Right kidney (tissue), 1 donor: ENCODE measurements around the gene NQO2.
A peak's percentile ranks its signal among the peaks of the same experiment; 100 is the strongest.
"Not testable (repeated sequence)": the region's sequence is repeated elsewhere in the genome, so short reads cannot be mapped to it uniquely, and the experiment has no call there.

ENCODE experiments used
- DNase-seq: peaks from one replicate; pipeline ENCODE4 v3.0.0-alpha.2; 2016

The NQO2 gene

DNA sequence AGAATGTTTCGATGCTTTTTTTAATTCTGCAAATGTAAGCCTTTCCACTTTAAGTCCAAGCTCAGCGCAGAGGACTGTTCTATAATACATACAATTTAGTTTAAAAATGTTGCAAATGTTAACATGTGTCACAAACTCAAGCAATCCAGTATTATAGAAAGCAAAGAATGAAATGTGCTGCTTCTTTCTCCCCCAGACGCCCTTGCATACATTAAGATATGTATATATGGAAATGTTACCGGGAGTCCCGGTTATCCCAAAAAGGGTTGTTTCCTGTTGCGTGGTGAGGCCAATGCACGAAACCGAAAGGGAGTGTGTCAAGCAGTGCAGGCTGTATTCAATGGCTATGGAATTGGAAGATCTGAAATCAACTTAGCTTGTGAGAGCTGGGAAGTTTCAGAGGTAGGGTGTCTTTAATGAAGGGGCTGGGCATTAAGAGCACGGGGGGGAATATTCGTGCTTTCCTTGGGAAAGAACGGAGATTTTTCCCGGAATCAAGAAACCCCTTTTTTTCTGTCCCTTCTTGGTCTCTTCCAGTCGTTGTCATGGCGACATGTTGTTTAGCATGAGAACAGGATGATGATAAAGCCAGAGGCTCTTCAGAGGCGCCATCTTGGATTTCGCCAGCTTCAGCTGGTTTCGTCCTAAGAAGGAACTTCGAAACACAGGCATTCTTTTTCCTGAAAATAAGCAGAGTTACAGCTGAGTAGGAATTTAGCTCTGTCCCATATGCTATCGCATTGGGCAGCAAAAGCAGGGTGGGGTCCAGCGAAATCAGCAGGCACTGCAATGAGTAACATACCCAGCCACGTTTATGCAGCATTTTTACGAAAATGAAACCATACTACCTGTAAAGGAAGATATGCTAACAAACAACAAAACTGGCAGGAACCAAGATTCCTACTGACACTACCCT is 10.1 kb upstream of the NQO2 start:
- peak; percentile 92 for DNase-seq

DNA sequence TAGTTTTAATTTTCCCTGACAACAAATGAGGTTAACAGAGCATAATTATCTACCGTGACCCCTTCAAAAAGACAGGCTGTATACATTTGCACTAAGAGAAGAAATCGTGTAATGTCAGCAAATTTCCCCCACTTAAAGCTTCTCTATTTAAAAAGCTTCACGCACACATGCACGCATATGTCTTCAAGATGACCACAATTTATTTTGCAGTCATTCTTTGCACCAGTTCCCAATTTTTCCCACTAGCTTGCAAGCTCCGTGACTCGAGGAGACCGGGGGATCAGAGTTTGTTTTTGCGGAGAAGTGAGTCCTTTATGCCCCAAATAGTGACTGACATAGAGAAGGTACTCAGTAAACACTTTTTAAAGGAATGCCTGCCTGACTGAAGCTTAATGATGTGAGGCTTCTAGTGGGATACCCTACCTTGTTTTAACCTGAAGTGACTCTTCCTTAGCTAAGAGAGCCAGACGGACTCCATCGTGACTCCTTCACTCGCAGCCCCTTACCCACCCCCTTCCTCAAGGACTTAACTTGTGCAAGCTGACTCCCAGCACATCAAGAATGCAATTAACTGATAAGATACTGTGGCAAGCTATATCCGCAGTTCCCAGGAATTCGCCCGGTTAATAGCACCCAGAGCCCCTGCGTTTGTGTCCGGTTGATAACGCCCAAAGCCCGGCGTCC is 9.3 kb upstream of the NQO2 start:
- DNase-seq = peak; percentile 74

DNA sequence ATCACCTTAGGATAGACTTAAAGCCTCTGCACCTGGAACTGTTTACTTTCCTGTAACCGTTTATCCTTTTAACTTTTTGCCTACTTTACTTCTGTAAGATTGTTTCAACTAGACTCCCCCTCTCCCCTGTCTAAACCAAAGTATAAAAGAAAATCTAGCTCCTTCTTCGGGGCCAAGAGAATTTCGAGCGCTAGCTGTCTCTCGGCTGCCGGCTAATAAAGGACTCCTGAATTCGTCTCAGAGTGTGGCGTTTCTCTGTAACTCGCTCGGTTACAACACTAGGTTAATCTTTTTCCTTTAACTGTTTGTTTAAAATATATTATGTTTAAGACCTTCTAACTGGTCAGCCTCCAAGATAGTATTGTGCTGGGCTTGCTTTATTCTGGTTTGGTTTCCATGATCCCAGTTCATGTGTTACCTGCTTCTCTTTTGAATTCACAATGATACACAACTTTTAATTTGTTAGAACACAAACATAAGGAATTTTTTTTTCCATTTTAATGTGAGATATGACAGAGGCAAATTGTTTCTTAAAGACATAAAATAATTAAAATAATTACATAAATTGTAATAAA is 8.7 kb upstream of the NQO2 start:
- no peak for DNase-seq

DNA sequence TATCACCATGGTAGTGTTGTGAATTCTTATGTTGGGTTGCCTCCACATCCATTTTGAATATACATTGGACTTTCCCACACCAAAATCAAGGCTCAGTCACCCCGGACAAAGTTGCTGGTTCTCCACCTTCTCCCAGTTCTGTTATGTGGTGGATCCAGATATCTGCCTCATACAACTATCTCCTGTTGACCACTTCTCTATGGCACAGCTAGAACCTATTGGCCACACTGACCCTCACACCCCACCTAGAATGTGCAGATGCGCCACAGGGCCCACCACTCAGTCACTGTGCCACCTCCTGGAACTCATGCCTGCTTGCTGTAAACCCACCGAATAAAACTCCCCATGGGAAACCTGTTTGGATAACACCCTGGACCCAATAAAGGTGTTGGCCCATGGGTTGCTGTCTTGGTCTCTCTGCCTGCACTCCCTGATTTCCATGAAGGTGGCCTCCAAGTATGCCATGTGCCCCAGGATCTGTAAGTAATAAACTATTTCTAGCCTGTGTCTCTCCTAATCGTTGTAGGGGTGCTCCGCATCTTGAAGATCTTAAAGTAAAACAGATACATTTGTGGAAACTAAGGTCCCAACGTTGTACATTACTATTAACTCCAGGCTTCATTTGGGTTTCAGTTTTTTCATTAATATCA is 7.2 kb upstream of the NQO2 start:
- no peak for DNase-seq

DNA sequence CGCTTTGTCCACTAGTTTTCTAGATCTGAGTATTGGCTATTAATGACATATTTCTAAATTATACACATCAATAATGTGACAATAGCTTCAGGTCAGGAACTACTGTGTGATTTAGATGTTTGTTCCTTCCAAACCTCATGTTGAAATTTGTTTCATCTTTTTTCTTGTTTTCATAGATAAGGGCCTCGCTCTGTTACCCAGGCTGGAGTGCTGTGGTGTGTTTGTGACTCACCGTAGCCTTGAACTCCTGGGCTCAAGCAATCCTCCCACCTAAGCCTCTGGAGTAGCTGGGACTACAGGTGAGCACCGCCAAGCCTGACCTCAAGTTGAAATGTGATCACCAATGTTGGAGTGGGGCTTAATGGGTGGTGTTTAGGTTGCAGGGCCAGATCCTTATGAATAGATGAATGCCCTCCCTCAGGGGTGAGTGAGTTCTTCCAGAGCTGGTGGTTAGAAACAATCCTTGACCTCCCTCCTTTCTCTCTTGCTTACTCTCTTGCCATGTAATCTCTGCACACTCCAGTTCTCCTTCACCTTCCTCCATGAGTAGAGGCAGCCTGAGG is 5.9 kb upstream of the NQO2 start:
- no peak for DNase-seq

DNA sequence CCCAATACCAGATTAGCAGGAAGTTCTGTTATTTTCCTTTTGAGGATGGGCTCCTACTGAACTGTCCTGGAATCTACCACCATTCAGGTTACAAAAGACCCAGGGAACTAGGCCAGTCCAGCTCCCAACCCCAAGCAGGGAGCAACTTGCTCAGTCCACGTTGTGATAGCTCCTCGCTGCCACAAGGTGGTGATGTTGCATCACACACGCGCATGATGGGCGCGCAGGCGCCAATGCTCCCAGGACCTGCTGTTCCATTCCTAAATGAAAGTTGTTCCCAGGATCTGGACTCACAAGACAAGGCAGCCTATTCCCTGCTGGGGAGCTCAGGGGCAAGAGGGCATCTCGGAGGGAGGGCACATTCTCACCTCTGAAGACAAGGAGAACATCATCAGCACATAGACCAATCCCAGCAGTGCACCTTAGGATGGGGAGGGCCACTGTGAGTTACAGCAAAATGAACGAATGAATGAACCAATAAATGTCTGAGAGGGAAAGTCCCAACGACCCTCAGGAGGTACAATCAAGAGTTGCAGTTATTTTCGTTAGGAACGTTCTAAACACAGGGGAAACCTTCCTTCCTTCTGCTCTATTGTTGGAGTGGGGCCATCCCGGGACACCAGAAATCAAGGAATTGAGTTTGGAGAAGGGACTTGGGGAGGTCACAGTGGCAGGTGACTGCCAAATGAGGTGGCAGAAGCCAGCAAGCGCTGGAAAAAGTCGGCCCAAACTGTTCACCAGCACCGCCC is 1.3 kb upstream of the NQO2 start:
- DNase-seq = not testable (repeated sequence)

DNA sequence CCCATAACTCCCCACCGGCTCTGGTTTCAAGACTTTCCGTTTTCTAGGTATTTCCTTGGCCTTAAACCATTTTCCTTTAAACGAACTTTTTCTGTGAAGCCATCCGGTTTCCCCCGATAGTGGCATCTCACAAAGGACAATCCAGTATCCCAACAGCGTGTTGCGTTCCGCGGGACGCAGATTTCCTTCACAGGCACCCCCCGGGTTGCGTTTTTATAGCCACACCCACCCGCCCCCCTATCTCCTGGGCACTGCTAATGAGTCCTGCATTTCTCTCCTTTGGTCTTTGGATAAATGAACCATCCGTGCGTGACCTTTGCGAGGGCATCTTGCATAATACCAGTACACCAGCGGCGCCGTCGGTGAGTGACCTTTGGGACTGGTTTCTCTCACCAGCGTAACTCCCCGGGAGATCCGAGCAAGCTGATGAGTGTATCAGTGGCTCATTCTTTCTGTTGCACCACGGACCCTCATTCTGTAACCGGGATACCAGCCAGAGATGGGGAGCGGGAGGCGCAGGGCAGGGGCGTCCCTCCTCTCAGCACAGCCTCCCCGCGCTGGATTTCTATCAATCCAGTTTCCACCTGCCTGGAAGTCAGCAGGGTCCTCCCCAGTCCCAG is 586 bp upstream of the NQO2 start:
- DNase-seq = peak; percentile 88

DNA sequence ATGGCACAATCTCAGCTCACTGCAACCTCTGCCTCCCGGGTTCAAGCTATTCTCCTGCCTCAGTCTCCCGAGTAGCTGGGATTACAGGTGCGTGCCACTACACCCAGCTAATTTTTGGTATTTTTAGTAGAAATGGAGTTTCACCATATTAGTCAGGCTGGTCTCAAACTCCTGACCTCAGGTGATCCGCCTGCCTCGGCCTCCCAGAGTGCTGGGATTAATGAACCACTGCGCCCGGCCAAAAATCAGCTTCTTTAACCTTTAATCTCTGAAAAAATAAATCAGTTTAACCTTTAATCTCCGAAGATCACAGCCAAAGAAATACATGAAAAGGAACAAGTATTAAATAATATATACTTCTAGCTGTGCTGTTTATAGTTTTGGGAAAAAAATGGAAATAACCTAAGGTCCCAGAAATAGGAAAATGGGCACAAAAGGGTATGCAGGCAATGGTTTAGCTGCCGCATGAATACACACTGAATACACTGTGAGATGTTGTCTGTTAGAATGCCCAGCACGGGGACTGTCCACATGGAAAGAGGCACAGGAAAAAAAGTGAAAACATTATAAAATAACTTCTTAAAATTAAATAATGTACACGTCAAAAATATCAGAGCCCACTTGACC is 1.6 kb downstream of the NQO2 start:
- DNase-seq = no peak

DNA sequence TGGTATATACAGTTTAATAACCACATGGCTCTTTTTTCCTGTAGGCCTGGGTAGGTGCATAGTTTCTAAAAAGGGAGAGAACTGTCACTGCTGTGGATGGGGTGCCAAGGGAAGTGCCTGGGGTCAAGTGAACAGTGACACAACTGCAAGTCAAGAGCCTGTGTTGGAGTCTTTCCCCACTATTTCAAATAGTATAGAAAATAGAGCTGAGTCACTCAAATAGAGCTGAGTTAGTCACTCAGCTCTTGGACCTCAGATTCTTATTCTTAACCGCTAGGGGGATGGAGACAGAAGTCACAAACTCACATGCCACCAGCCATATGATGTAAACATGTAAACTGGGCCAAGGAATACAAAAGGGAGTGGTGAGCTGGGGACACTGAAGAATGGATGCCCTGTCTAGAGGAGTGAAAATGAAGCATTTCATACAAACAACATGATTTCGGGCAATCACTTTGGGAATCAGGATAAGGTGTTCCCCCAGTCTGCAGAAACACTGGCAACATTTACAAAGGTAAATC is 2.1 kb downstream of the NQO2 start:
- no peak for DNase-seq

DNA sequence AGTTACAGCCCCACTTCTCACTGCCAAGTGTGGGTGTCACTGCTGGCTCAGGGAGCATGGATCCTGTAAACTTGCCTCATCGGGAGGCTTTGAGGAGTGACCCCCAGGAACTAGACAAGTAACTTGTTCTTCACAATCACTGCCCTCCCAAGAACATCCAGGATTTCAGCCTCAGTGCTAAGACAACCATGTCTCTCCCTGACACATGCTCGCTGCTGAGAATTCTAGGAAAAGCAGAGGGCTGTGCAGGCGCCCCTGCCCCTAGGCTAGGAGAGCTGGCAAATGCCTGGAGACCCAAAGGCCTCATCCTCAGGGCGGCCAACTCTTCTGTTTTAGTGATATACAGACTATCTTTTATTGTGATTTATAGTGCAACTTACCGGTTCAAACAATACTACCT is 3.5 kb downstream of the NQO2 start:
- DNase-seq = not testable (repeated sequence)

DNA sequence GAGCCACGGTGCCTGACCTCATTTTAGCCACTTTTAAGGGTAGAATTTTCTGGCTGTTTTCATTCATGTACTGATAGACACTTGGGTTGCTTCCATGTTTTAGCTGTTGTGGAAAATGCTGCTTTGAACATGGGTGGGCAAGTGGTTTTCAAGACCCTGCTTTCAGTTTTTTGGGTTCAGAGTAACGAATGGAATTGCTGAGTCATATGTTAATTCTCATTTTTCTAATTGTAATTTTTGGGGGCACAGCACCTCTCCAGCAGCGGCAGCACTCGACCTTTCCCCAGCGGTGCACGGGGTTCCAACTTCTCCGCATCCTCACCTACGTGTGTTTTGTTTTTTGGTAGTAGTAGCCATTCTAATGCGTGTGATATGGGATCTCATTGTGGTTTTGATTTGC is 5.4 kb downstream of the NQO2 start:
- no peak for DNase-seq

DNA sequence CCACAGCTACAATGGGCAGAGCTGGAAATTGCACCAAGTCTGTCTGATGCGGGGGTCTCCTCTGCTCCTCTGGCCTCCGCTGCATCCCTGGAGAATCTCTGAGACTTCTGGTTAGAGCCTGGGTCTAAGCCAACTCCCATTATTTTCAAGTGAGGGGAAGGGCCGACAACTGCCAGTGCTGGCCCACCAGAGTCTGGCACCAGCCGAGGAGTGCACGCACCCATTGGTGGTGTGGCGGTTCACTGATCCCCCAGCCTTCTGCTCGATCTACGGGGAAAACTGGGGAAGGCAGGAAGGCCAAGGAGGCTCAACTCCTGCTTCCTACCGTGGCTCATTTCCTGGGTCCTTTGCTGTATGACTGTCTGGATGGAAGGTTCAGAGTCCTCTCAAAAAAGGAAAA is 6.2 kb downstream of the NQO2 start:
- no peak for DNase-seq

DNA sequence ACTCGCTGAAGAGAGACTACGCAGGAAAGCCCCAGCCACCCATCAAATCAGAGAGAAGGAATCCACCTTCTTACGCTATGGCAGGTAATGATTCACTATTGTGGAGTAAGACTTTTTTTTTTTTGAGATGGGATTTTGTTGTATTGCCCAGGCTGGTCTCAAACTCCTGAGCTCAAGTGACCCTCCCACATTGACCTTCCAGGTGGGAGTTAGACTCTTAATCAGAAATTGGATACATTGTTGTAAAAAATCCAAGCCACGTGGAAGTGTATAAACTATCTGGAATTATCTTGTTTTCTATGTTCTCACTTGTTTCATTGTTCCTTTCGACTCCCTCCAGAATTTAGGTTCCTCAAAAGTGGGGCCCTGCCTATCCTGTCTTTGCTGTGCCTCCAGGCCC is 6.8 kb downstream of the NQO2 start:
- DNase-seq = no peak

DNA sequence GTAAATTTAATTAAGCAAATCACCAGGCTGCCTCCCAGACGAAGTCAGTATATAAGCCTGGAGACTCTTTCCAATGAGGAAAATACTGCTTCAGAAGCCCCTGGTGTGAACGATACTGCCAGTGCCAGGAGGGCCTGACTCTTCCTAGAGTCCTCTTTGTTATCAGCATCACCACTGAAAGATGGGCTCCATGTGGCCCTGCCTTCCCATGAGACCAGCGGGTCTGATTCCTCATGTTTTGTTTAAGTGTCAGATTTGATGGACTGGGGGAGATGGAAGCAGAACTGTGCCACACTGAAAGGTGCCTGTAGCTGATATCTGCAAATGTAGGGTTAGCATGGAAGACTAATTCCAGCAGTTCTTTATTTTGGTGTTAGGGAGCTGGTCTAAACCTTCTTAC is 7.9 kb downstream of the NQO2 start:
- no peak for DNase-seq

DNA sequence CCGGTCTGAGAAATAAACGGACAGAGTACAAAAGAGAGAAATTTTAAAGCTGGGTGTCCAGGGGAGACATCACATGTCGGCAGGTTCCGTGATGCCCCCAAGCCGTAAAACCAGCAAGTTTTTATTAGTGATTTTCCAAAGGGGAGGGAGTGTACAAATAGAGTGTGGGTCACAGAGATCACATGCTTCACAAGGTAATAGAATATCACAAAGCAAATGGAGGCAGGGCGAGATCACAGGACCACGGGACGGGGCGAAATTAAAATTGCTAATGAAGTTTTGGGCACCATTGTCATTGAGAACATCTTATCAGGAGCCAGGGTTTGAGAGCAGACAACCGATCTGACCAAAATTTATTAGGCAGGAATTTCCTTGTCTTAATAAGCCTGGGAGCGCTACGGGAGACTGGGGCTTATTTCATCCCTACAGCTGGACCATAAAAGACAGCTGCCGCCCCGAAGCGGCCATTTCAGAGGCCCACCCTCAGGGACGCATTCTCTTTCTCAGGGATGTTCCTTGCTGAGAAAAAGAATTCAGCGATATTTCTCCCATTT is 9.1 kb downstream of the NQO2 start:
- DNase-seq = not testable (repeated sequence)

DNA sequence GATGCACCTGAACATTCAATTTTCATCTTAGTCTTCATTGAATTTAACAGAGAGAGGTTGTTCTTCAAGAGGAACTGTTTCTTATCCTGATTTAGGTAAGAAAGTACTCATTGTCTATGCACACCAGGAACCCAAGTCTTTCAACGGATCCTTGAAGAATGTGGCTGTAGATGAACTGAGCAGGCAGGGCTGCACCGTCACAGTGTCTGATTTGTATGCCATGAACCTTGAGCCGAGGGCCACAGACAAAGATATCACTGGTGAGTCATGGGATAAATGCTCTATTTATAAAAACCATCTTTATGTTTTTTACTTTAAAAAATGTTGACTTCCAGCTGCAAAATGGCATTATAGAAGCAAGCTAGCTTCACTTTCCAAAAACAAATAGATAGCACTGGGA is 10.2 kb downstream of the NQO2 start:
- DNase-seq = no peak

DNA sequence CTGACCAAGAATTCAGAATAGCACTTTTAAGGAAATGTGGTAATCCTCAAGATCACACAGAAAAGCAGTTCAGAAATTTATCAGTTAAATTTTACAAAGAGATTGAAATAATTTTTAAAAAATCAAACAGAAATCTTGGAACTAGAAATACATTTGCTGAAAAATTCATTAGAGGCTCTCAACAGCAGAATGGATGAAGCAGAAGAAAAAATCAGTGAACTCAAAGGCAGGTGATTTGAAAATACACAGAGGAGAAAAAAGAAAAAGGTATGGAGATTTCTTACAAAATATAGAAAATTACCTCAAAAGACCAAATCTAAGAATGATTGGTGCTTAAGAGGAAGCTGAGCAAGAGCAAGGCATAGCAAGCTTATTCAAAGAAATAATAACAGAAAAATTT is 11.5 kb downstream of the NQO2 start:
- DNase-seq = no peak

DNA sequence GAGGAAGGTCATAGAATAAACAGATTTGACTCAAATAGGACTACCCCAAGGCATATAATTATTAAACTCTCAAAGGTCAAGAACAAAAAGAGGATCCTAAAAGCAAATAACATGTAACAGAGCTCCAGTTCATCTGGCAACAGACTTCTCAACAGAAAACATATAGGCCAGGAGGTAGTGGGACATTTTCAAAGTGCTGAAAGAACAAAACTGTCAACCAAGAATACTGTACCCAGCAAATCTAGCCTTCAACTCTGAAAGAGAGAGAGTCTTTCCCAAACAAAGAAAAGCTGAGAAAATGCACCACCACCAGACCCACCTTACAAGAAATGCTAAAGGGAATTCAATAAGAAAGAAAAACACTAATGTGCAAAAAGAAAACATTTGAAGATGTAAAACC is 11.9 kb downstream of the NQO2 start:
- no peak for DNase-seq

DNA sequence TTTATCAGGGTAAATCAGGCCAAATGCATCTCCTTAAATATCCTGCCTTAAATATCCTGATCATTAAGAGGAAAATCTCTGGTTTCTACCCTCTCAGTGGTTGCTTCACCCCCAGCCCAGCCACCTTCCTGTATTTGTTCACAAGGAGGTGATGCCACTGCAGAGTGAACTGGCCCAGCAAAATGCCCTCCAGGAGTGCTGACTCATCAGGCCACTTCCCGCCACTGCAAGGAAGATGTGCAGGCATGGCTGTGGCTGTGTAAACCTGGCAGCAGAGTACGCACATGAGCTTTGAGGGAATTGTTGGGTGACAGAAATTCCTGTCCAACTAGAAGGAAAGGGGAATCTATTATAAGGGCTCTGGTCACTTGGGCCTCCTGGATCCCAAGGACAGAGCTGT is 13.8 kb downstream of the NQO2 start:
- DNase-seq = no peak

DNA sequence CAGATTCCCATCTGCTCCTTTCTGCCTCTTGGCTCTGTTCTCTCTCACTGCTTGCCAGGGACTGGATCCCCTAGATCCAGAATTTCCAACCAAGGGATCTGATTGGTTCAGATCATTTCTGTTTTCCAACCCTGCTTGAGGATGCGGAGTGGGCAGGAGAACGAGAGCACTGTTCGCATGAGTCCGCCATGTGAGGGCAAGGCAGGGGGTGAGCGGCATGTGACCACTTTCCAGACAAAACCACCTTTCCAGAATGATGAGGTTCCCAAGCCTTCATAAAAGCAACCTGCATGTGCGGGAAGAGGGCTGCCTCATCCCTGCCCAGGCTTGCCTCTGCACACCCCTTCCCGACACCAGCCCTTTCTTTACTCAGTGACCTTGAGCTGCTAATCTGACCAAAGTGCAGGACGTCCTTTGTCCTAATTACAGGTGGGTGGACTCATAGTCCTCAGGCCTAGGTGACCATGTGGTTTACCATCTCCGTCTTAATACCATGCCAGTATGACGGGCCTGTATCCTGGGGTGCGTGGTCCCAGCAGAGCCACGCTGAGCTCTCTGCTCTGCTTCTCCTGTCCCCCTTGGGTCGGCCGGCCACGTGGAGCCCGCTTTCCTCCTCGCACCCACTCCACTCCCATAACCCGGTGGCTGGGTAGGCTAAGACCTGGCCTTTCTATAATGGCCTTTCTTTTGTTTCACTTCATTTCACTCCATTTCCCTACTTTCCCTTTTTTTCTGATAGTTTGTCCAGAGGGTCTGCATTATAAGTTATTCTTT is 14.4 kb downstream of the NQO2 start:
- DNase-seq = no peak
